Inflammatory macrophage treated with lipopolysaccharide for 4 hours (primary cell): ENCODE measurements around the gene BUB1B.

ENCODE experiments used
- DNase-seq: peaks from one replicate; pipeline ENCODE4 v3.0.0-alpha.2; 2020

BUB1B gene

DNA sequence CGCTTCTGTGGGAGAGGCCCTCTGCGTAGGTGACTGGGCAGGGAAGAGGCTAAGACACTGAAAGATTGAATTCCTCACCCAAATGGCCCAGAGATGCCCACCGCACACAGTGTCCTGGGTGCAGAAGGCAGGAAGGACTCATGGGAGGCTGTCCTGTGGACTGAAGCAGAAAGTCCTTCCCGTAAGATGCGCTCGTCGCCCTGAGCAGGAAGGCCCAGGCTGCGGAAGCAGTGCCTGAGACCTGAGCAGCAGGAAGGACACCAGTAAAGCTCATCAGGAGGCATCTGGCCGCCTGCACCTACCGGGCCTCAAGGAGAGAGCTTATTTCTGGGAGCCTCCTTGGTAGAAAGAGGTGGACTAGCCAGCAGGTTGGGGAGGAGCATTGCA, 81.3 kb downstream of the BUB1B start:
- DNase-seq: no peak

DNA sequence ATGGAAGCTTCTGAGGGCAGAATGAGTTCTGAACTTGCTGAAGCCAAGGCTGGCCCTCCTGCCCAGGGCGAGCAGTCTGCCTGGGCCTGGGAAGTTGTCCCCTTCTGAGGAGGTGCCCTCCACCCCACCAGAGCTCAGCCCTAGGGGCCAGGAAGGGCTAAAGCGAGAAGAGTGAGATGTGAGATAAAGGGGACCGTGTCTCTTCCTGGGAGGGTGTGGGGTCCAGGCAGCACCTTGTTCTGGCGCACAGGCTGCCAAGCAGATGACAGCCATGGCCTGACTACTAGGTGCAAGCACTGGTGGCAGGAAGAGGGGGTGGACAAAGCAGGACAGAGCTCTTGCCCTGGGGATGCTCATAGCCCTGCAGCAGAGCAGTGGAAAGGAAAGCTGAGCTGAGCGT, 81.7 kb downstream of the BUB1B start:
- DNase-seq: no peak

DNA sequence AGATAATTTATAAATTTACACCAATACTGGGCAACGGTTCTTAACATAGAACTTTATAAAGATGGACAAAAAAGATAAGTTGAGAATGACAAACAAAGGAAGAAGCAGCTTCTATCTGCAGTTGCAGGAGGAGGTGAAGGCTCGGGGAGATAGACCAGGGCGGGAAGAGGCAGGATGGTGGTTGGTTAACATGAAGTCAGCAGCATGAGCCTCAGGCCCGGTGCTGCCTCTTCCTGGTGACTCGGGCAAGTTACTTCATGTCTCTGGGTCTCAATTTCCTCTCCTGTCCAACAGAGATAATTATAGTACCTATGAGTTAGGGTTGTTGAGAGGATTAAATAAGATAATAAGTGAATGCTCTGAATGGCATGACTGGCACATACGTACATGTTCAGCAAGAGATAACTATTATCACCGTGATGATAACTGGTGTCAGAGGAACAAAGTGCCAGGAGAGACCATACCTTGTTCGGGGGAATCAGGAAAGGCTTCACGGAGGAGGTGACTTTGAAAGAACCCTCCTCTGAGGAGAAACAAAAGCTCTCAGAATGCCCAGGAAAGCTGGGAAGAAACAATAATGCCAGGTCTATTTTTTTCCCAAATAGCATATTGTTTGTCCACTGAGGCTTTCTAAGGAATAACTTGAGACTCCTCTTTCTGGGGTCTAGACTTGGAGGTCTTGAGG, 82.4 kb downstream of the BUB1B start:
- DNase-seq: no peak

DNA sequence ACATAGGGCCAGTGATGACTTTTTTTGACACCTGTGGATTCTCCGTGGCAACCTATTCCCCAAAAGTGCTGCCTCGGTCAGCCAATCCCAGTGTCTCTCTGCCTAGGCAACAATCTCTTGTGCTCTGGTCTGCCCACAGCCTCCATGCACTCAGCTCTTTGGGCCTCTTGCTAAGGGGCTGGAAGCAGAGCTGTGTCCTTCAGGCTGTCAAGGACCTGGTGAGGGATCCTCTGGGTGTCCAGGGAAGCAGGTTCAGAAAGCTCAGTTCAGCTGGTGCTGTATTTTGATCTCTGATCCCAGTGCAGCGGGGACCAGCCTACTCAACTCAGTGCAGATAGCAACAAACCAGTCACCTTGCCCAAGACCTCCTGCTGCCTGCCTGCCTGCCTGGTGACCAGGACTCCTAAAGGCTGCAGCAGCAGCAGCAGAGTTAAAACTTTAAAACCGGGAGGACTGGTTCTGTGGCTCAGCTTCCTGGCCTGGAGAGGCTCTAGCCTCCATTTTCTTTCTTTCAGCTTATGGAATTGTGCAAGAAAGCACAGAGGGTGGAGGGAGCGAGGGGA, 84.2 kb downstream of the BUB1B start:
- no peak for DNase-seq

DNA sequence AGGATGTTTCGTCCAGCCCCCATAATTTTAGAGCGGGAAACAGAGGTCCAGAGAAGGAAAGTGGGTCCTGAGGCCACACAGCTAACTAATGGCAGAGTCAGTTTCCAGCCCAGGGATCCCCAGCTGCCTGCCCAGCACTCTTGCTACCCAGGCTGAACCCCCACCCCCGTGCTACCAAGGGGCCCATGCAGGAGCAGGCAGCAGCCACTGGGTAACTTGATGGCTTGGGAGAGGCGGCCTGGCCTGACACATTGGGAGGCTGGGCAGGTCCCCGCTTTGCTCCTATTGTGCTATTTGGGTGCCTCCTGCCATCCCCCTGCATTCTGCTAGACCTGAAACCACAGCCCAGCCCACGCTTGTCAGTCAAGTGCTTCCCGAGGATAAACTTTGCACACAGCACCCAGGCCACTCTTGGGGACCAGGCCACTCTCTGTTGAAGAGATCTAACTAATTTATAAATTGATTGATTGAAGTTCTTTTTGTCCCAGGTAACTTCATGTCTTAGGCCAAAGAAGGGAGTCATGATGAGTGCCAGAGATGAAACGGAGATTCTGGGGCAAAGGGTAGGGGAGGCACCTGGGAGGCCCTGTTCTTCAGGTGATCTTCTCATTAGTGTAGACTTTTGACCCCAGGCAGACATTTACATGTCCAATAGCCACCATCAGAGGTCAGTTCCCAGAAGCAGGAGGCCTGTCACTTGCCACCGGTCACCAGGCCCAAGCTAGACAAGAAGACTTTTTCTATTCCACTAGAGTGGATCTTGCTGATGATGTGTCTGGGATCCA, 85.0 kb downstream of the BUB1B start:
- DNase-seq: no peak

DNA sequence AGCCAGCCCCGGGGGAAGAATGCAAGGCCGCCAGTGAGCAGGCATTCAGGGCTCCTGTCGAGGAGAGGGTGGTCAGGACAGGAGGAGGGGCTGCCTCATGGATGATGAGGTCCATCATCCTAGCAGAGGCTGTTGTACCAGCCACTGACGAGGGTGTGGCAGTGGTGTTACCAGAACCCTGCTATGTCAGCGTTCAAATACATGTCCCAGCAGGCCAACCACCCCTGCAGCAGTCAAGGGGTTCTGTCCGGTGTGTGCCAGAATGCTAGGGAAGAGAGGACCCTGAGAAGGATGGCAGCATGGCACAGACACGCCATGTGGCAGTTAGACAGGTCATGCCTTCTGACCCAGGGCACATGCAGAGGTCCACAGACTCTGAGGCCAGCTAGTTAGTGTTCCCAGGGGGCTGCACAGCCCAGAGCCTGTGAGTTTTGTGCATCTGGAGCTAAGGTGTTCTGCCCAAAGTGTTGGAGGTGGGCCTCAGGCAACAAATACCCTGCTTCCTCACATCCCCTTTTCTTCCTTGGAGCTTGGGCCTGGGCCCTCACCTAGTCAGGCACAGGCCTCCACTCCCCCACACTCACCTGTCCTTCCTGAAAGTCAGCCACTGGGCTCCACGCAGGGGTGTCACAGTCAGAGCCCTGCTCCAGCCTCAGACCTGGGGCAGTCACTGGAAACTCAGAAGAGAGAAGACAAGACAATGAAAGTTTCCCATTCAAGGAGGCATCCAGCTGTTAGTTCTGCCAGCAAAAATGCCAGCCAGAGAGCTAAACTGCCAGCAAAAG, 85.8 kb downstream of the BUB1B start:
- DNase-seq: no peak

DNA sequence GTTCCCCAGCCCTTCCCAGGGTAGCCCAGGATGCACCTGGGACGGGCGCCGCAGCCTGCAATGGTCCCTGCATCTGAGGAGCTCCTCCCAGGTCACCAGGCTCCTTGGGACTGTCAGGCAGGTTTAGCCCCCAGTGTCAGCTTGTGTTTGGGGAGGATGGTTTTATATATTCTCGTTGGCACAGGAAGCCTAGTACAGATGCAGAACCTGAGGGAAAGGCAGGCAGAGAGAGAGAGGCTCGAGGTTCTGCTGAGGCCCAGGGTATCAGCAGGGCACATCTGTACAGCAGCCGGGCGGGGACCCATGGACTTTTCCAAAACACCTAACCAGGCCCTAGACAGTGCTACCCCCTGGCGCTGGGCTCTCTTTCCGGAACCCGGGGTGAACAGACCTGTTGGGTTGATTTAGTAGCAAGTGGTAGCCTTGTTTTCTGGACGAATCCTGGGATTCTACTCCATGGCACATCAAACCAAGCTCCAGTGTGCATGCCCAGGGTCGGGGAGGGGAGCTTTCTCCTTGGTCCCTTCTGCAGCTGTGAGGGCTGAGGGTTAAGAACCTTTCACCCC, 86.6 kb downstream of the BUB1B start:
- DNase-seq: no peak

DNA sequence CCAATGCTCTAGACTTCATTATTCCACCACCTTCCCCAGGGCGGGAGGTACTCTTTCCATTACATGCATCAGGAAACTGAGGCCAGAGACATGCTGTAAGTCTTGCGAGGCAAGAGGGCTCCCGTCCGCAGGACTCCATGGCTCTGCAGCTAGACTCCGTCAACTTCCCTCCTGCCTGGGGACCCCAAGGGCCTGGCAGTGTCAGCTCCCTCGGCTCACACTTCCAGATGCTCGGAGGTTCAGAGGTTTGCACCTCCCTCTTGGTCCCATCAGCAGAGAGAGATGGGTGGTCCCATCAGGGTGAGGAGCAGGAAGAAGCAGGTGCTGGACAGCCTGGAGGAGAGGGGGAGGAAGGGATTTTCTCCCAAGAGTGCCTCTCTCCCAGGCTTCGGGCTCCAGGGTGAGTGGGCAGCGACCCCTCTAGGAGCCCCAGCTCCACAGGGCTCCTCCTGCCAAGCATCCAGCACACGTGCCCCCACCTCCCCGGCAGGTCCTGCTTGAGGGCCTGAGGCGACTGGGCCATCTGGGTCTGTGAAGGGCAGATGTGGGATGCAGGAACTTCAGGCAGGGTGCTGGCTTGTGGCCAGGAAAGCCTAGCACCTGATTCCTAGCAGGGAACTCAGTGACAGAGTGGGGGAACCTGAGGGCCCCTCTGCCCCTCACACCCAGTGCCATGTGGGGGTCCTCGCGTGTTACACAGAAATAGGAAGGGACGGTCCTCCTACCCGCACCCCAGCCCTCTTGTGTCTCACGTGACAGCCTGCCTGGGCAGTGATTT, 87.3 kb downstream of the BUB1B start:
- no peak for DNase-seq

DNA sequence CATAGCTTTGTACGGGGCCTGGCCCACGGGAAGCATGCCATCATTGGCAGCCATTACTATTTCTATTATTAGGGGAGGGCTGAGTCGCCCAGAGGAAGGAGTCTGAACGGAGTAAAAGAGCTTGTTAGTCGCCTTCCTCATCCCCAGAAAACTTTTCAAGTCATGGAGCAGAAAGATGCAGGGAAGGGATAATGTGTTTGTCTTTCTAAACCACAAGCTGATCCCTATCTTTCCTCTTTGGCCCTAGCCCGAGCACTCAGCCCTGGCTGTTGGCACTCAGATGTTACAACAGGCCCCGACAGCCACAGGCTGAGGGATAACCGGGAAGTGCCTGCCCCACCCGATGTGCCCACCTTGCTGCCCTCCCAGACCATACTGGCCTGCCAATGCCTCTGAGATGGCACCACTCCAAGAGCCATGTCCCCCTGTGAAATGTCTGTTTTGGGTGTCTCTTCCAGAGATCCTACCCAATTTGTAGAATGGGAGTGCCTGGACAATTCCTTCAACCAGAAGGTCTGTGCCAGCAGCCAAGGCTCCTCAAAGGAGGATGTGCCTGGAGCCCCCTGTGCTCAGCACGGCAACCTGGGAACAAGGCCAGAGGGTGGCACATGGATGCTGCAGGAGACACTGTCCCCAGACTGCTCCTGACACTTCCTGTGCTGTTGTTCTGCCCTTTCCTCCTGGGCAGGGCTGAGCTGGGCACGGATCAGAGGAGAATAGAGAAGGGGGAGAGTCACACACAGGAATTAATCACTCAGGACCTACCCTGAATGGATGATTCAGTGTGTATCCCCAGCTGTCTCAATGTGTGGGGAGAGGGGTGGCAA, 88.8 kb downstream of the BUB1B start:
- DNase-seq: no peak

DNA sequence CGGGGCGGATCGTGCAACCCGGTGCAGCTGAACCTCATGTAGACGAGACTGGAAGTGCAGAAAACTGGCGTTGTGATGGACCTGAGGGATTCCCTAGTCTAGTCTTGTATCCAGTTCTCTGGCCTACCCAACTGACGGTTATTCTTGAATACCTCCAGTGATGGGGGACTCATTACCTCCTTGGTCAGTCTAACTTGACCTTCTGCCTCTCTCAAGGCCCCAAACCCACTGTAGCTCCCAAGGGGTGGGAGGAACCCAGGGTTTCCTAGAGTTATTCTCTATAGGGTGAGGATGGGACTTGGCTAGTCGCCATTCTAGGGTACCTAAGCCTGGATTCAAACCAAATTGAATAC, 89.4 kb downstream of the BUB1B start:
- DNase-seq: no peak

DNA sequence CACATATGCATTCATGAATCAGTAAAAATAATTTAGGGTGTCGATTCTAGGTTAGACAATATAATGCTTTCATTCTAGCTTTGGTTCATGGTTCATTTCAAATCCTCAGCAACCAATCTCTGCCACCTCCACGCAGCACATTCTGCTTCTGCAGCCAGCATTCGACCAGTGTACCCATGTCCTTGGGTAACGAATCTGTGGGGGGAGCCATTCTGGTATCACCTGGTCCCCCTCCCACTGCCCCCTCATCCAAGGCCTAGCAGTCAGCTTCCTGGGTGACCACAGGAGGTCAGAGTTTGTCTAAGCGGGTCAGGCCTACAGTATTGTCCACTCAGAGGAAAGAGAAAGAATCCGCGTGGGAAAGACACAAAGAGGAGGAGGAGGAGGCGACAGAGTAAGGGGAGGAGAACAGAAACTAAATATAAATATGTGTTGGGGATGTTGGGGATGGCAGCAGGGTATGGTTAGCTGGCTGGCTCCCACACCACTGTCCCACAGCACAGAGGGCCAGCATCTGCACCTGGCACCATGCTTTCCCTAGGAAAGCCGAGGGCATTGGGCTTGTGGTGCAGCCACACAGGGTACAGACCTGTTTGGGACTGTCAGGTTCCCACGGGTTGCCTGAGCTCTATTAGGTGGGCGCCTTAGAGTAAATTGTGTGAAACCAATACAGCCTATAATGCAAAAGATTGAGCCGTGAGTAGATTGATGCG, 90.1 kb downstream of the BUB1B start:
- no peak for DNase-seq

DNA sequence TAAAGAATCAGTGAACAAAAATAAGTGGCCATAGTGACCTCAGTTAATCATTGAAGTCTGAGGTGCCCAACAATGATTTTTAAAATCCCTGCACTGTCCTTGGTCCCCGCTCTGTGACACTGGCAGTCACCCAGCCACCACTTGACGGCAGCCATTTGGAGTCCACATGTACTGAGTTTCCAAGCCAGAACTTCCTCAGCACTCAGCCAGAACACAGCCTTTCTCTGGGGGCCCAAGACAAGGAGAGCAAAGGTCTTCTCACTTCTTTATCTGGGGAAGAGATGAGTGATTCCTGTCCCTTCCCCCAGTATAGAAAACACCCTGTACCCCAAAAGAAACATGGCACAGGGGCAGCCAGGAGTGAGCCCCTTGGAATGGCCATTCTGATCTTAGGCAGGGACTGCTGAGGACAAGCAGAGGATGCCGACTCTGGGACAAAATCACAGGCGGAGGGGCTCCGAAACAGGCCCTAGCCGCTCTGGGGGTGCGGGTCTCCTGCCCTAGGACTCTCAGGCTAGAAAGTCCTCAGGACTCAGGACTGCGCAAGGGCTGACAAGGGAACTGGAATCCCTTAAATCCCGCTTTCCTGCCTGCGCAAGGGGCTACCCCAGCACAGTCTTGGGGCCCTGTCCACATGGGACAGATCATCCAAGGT, 90.7 kb downstream of the BUB1B start:
- DNase-seq: no peak

DNA sequence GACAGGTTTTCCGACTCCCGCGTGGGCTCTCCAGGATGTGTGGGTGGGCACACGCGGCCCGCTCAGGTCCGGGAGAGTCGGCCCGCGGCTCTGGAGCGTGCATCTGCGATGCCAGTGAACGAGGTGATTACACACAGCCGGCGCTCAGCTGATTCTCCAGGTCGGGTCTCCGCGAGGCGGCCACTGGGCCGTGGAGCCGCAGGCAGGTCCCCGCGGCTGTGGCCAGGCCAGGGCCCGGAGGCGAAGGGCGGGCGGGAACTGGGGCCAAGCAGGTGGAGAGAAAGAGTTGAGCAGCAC, 91.2 kb downstream of the BUB1B start:
- DNase-seq: no peak

DNA sequence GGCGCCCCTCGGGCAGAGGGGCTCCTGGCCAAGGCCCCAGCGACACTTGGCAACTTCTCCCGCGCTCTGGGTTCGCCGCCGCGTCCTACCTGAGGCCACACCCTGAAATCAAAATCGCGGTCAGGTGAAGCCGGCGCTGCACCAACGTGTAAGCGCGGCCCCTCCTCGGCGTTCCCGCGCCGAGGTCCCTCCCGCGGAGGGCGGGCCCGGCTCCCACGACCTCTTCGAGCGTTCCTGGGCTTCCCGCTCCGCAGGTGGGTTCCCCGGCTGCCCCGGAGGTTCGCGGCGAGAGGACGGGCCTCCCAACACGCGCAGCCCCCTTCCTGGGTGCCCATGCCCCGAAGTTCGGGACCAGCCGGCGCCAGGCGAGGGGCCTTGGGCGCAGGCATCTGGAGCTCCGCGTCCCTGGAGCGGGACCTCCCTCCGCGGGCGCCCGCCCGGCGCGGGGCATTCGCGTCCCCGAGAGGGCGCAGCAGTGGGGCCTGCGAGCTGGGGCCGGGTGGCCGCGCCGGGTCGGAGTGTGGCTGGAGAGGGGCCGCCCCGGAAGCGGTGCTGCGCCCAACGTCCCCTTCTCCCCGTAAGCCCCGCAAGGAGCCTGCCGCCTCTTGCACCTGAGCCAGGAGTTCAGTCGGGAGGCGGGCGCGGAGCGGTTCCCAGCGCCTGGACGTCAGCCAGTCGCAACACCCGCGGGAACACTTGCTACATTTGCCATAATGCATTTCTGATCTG, 91.7 kb downstream of the BUB1B start:
- peak; percentile 2 for DNase-seq

DNA sequence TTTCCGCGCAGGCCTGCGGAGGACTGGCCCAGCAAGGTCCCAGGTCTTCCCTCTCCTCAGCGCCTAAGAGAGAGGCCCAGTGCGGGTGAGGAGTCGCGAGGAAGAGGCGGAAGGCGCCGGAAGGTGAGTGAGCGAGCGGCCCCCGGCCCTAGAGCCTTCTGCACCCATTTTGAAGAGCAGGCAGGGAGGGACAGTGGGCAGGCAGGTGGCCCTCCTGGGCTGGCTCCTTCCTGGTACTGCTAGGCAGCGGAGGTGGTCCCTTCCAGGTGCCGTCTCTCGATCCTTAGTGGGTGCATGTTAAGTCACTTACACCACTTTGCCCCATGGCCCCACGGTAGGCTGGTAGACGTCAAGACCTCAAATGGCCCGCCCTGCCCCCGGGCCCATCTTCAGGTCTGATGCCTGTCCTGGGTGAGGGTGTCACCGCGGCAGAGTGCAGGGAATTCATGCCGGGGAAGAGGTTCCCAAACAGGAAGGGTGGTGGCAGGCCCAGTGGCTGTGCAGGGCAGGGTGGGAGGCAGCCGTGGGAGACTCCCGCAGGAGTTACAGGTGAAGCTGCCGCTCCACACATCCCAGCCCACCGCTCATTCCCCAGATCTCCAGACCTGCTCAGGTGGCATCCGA, 92.4 kb downstream of the BUB1B start:
- DNase-seq: no peak

DNA sequence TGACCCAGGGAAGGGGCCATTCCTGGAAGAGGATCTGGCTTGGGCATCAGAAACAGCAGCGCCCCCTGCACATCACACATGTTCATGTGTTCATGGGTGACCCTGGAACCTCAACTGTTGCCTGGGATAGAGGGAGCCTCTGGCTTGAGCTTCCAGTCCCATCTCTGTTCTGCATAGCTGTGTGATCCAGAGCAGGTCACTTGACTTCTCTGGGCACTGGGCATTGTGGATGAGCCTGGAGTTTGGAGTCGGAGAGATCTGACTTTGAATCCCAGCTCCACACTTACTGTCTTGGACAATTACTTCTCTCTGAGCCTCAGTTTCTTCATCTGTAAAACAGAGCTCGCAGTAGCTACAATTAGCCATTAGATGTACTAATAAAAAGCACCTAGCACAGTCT, 93.6 kb downstream of the BUB1B start:
- DNase-seq: no peak

DNA sequence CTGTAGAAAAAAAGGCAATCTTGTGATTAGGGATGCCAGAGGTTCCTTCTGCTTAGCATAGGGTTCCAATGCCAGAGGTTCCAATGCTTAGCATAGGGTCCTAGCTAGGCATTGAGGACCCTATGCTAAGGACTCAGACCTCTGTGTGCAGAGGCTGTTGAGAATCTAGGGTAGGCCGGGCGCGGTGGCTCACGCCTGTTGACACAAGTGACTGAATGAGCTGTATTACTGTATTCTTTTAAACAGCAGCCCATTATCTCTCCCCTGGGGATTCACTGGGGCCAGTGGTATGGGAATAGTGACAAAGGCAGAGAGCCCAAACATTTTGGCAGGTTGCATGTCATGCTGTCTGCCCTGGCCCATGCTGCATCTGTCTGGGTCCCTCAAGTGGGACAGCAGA, 94.2 kb downstream of the BUB1B start:
- no peak for DNase-seq

DNA sequence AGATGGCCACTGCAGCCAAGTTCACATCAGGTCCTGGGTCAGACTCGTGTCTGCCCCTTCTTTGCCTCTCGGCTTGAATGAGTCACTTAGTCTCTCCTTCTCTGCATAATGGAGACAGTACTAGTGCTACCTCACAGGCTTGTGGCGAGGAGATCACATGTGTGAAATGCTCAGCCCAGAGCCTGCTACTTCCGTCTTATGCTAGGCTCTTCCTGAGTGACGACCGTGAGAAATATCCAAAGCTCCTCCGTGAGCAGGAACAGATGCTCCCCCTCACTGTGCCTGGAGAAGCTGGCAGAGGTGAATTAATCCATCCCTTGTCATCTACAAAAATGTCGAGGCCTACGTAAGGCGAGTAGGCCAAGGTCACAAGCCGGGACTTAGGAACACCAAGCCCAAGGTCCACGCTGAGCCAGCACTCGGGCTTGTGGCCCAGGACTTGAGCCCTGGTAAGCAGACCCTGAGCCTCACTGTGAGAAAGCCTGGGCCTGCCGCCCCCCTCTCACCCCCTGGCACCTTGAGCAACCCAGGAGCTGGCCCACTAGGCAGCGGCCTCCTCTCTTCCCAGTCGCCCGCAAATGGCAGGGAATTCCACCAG, 95.9 kb downstream of the BUB1B start:
- peak; percentile 48 for DNase-seq
